Heart right ventricle (tissue), 16 donors: ENCODE data around the gene VEGFA. TPM values are rescaled to one million over a fixed set of nuclear protein-coding genes. Genes with fewer than 3 reads are reported as not detected.

Experiments used
- ATAC-seq, 8 donors: fragments of 200-7000 bp; cut with Tn5 transposase; one replicate each; pipeline ENCODE4 v1.9.1; 2020; ENCODE audit warnings: mild to moderate bottlenecking in 8 of 8, moderate library complexity in 8 of 8, moderate number of reproducible peaks in 1 of 8
- DNase-seq, 2 donors: peaks; one replicate each; pipeline ENCODE4 v3.0.0-alpha.2; 2020
- H3K27ac ChIP-seq, 10 donors: fragments of 200-600 bp; sonication (generic) in 2 of 10; one replicate each; pipeline versions ENCODE4 v1.5.0 to v1.8.0; 2020 to 2022; ENCODE audit warnings: mild to moderate bottlenecking in 3 of 10
- H3K27me3 ChIP-seq, 7 donors: fragments of 200-600 bp; one replicate each; pipeline ENCODE4 v1.8.0; 2021 to 2022; ENCODE audit warnings: mild to moderate bottlenecking in 2 of 7
- H3K36me3 ChIP-seq, 9 donors: fragments of 200-600 bp; sonication (generic) in 1 of 9; one replicate each; pipeline versions ENCODE4 v1.5.0 to v1.8.0; 2020 to 2022; ENCODE audit warnings: mild to moderate bottlenecking in 2 of 9
- H3K4me1 ChIP-seq, 9 donors: fragments of 200-600 bp; sonication (generic) in 1 of 9; one replicate each; pipeline versions ENCODE4 v1.5.0 to v1.8.0; 2020 to 2022; ENCODE audit warnings: mild to moderate bottlenecking in 4 of 9
- H3K4me3 ChIP-seq, 10 donors: fragments of 200-600 bp; sonication (generic) in 2 of 10; one replicate each; pipeline versions ENCODE4 v1.5.0 to v1.8.0; 2020 to 2022; ENCODE audit warnings: mild to moderate bottlenecking in 7 of 10, moderate library complexity in 2 of 10
- H3K9me3 ChIP-seq, 11 donors: fragments of 200-600 bp in 10 of 11; sonication (generic) in 2 of 11; one replicate each; pipeline versions ENCODE4 v1.5.0 to v1.8.0; 2013 to 2022; ENCODE audit warnings: mild to moderate bottlenecking in 2 of 11, control low read depth in 1 of 11, moderate library complexity in 1 of 11
- CTCF ChIP-seq, 9 donors: fragments of 200-600 bp; sonication (generic) in 2 of 9; IDR thresholded peaks; one replicate each; pipeline versions ENCODE4 v1.5.0 to v1.8.0; 2021 to 2022; ENCODE audit warnings: antibody characterized with exemption in 9 of 9, mild to moderate bottlenecking in 5 of 9, moderate library complexity in 1 of 9
- WGBS, 2 donors: extraction: QIAGEN DNeasy Blood & Tissue Kit; methylation state at CpG; one replicate each; pipeline ENCODE4 v1.1.7; 2013; ENCODE audit warnings: inconsistent platforms in 1 of 2; 5-methylcytosine and 5-hydroxymethylcytosine counted together
- intact Hi-C, 10 donors: fragments of 100-400 bp; cut with DNase I; formaldehyde crosslinking; loops; one replicate each; pipeline versions ENCODE4 v1.11.1 to v1.14.2; 2022
- polyA plus RNA-seq, 2 donors: library from polyadenylated mRNA; stranded (reverse); fragments of 200-250 nt; gene quantifications; one replicate each; pipeline ENCODE4 v1.2.3, GENCODE V29; 2013
- total RNA-seq, 10 donors: library from RNA; stranded (reverse); fragmentation: NEBNext Ultra II Directional in 3 of 10; extraction: Animal tissue kit (Norgen Biotek cat#: 25700) in 3 of 10; gene quantifications; one replicate each; pipeline versions ENCODE4 v1.2.1 to v1.2.4, GENCODE V29; 2021 to 2023
- donor health status: Arrhythmogenic right ventricular cardiomyopathy.
- donor health status: ischemic (EF 13 %, LVEDD 7.1; RV severe dilation, severe dysfunction).
- donor health status: healthy with polysubstance abuse.
- donor health status: DM: no; HTN: yes; CAD: no.
- donor health status: DM: no; HTN: no; CAD: no.
- donor health status: ischemic (EF 25% LVEDD 6.9; RV normal size, moderate dysfunction).
- donor health status: ischemic (EF 25% LVEDD 5.7; RV mildly dilated, moderate dysfunction).
- donor health status: healthy.
- donor health status: DM: yes; HTN: yes; CAD: no.
- donor health status: Ischemic cardiomyopathy.
- donor health status: ischemic (EF 35%, LVEDD 5.7; RV mildly dilated, moderate dysfunction).
- donor health status: nonischemic (EF 11% LVEDD 7.7; RV severe dilation, severe dysfunction).
- donor health status: DM: yes; HTN: yes; CAD: no.
- donor health status: PGD.
- donor health status: ischemic (EF 29% LVEDD 5.4; RV normal size, mild dysfunction).
- donor health status: nonischemic (EF 23%, LVEDD 6.1; RV moderate dilation, normal function).

Gene VEGFA
- total and polyA plus RNA-seq, 12 donors = 133 to 456 (median 216) TPM

DNA sequence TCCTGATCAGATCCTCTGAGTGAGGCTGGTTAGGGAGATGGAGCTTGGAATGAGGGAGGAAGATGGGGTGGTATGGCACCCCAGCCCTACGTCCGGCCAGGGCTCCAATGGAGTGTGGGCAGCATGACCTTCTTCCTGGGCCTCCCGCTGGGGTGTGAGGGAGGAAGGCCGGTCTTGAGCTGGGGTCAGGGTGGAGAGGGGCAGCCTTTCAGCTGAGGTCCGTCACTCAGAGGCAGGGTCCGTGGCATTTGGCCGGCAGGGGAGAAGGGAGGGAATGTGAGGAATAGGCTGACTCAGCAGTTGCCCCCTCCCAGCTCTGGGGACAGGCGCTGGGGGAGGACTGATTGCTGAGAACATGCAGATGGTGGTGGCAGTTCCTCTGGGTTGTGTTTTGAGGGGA, 25.5 kb upstream of the VEGFA start:
- intact Hi-C loops = no loop called here

GRCh38 chr6:43744931-43745727, 24.9 kb upstream of the VEGFA start:
- Histone ChIP-seq H3K27me3 (peaks cover 0 to 3% (median 0%) of the 10 kb centered on the region in 7 donors), H3K27ac (no peak overlapping the region), H3K4me1 (peaks cover 0 to 9% (median 0%) of the 10 kb centered on the region in 9 donors), H3K4me3 (no peak overlapping the region), H3K36me3 (no peaks in the 10 kb centered on the region), H3K9me3 (no peaks in the 10 kb centered on the region)
- WGBS, 2 donors = 92 to 94% methylated on average over 16 of the region's 16 CpGs
- intact Hi-C loops = no loop called here
- no peak for TF ChIP-seq CTCF (IDR thresholded peaks at IDR 0.05)
- ATAC-seq (no peak), DNase-seq (no peak)

More for the DNA sequence above, 25.5 kb upstream of the VEGFA start:
- Histone ChIP-seq H3K4me1 (peaks cover 0 to 9% (median 0%) of the 10 kb centered on the region in 9 donors), H3K9me3 (no peaks in the 10 kb centered on the region), H3K27ac (no peak overlapping the region), H3K4me3 (no peak overlapping the region), H3K27me3 (peaks cover 0 to 3% (median 0%) of the 10 kb centered on the region in 7 donors), H3K36me3 (no peaks in the 10 kb centered on the region)
- ATAC-seq = no peak
- DNase-seq = no peak
- TF ChIP-seq CTCF (IDR thresholded peaks at IDR 0.05) = no peak
- WGBS, 2 donors = 92 to 97% methylated on average over 8 of the region's 8 CpGs

DNA sequence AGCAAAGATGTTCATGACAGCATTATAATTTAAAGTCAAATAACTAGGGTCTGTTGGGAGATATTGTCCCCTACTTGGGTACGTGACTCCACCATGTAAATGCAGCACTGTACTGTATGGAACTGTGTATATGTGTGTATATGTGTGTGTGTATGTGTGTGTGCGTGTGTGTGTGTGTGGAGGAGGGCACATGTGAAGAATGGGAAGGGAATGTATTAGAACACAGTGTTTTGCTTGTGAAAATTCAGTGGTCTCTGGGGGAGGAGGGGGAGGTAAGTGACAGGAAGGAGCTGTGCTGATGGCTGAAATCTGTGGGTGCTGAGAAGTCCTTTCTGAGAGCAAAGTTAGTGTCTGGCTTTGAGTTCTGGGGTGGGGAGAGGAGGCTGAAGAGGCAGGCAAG, 23.9 kb upstream of the VEGFA start:
- H3K27me3 ChIP-seq = peaks cover 0 to 3% (median 0%) of the 10 kb centered on the region in 7 donors
- H3K4me1 ChIP-seq = peaks cover 0 to 9% (median 0%) of the 10 kb centered on the region in 9 donors
- H3K27ac ChIP-seq = peak overlapping the region in 1 of 10 donors; percentile 22
- intact Hi-C loops = no loop called here
- DNase-seq = no peak
- H3K36me3 ChIP-seq = no peaks in the 10 kb centered on the region
- ATAC-seq = peak in 1 of 8 donors; percentile 9
- WGBS, 2 donors = 80 to 84% methylated on average over 2 of the region's 2 CpGs
- H3K4me3 ChIP-seq = no peak overlapping the region
- TF ChIP-seq CTCF (IDR thresholded peaks at IDR 0.05) = no peak
- no peaks in the 10 kb centered on the region for H3K9me3 ChIP-seq

- WGBS, 2 donors = 39 to 44% methylated on average over 13 of the region's 13 CpGs
Measured at GRCh38 chr6:43746613-43747102, 23.4 kb upstream of the VEGFA start.

More at GRCh38 chr6:43746613-43747102, 23.4 kb upstream of the VEGFA start:
- no peak overlapping the region for H3K4me3 ChIP-seq
- no peak for TF ChIP-seq CTCF (IDR thresholded peaks at IDR 0.05)
- ATAC-seq (peak in 5 of 8 donors; percentile 32 to 53 (median 49)), DNase-seq (peak; percentile 32 to 35)
- no peaks in the 10 kb centered on the region for H3K9me3 ChIP-seq
- peaks cover 0 to 9% (median 0%) of the 10 kb centered on the region in 9 donors for H3K4me1 ChIP-seq
- no peaks in the 10 kb centered on the region for H3K36me3 ChIP-seq
- H3K27me3 ChIP-seq = peaks cover 0 to 3% (median 0%) of the 10 kb centered on the region in 7 donors
- H3K27ac ChIP-seq = peak overlapping the region in 1 of 10 donors; percentile 22
- intact Hi-C loops = no loop called here
